ENCODE data around the gene DBNDD1. TPM values are rescaled to one million over a fixed set of nuclear protein-coding genes. Genes with fewer than 3 reads are reported as not detected.
A peak's percentile ranks its signal among the peaks of the same experiment; 100 is the strongest.
"Not testable (repeated sequence)": the region's sequence is repeated elsewhere in the genome, so short reads cannot be mapped to it uniquely, and the experiment has no call there.

DBNDD1 gene
- total RNA-seq, 1 donor from 2014 or later, result 24.0 TPM

DNA sequence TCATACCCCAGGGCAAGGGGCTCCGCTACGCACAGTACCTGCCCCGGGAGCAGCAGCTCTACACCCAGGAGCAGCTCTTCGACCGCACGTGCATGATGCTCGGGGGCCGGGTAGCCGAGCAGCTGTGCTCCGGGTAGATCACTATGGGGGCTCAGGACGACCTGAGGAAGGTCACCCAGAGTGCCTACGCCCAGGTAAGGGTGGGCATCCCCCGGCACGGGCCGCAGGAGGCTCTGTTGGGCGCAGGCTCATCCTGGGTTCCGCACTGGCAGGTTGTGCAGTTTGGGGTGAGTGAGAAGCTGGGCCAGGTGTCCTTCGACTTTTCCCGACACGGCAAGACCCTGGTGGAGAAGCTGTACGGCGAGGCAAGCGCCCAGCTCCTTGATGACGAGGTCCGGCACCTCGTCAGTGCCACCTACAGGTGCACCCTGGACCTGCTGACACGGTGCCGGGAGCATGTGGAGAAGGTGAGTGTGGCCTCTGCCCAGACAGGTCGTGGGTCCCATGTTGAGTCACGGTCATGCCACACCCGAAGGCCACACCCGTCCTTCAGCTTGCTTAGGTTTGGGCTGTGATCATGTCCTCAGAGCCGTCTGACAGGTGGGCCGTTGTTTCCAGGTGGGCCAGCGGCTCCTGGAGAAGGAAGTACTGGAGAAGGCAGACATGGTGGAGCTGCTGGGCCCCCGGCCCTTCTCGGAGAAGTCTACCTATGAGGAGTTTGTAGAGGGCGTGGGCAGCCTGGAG lies 19.3 kb downstream of the DBNDD1 start:
- Mint-ChIP-seq H3K27me3 (ENCODE audit: low read depth, unreplicated experiment) (no peaks in the 10 kb centered on the region), H3K36me3 (ENCODE audit: low read depth, unreplicated experiment) (peaks cover 31% of the 10 kb centered on the region), H3K4me3 (ENCODE audit: unreplicated experiment) (no peak overlapping the region), H3K27ac (ENCODE audit: unreplicated experiment) (no peak overlapping the region), H3K9me3 (ENCODE audit: unreplicated experiment) (peaks cover 21% of the 10 kb centered on the region), H3K4me1 (ENCODE audit: low read depth, unreplicated experiment) (peaks cover 4% of the 10 kb centered on the region)
- H3K9me3 ChIP-seq (ENCODE audit: insufficient read depth, low read depth, low read length), result peaks cover 13% of the 10 kb centered on the region
- H3K4me2 ChIP-seq (ENCODE audit: low read length), result no peak overlapping the region
- no peaks in the 10 kb centered on the region for H3K36me3 ChIP-seq (ENCODE audit: insufficient read depth, low read length)
- H3K9ac ChIP-seq (ENCODE audit: low read length), result no peak overlapping the region
- DNase-seq (ENCODE audit: low read depth) (no peak), FAIRE-seq (no peak)
- TF ChIP-seq, protein P1, sequence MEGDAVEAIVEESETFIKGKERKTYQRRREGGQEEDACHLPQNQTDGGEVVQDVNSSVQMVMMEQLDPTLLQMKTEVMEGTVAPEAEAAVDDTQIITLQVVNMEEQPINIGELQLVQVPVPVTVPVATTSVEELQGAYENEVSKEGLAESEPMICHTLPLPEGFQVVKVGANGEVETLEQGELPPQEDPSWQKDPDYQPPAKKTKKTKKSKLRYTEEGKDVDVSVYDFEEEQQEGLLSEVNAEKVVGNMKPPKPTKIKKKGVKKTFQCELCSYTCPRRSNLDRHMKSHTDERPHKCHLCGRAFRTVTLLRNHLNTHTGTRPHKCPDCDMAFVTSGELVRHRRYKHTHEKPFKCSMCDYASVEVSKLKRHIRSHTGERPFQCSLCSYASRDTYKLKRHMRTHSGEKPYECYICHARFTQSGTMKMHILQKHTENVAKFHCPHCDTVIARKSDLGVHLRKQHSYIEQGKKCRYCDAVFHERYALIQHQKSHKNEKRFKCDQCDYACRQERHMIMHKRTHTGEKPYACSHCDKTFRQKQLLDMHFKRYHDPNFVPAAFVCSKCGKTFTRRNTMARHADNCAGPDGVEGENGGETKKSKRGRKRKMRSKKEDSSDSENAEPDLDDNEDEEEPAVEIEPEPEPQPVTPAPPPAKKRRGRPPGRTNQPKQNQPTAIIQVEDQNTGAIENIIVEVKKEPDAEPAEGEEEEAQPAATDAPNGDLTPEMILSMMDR (IDR thresholded peaks at IDR 0.05; ENCODE audit: insufficient read depth, low read depth, low read length), result no peak
- no peak for TF ChIP-seq EZH2 (IDR thresholded peaks at IDR 0.05; ENCODE audit: insufficient read depth, low read length)
- H4K20me1 ChIP-seq (ENCODE audit: insufficient read depth, low read length), result peaks cover 14% of the 10 kb centered on the region
- no peak overlapping the region for H3K4me3 ChIP-seq (ENCODE audit: insufficient read depth, low read depth, low read length)
- H3K4me1 ChIP-seq (ENCODE audit: insufficient read depth, low read length), result no peaks in the 10 kb centered on the region
- H2AFZ ChIP-seq (ENCODE audit: low read depth, low read length), result no peak overlapping the region
- H3K27me3 ChIP-seq (ENCODE audit: insufficient read depth, low read length), result no peaks in the 10 kb centered on the region
- no peaks in the 10 kb centered on the region for H3K79me2 ChIP-seq (ENCODE audit: insufficient read depth, low read length)
- H3K27ac ChIP-seq (ENCODE audit: low read depth, low read length), result no peak overlapping the region

DNA sequence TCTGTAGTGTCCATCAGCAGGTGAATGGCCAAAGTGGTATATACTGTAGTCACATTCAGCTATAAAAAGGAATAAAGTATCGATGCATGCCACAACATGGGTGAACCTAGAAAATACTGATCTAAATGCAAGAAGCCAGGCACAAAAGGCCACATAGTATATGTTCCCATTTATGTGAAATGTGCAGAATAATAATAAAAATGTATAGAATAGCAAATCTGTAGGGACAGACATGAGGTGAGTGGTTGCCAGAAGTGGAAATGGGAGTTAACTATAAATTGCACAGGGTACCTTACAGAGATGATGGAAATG lies 23.1 kb downstream of the DBNDD1 start:
- no peaks in the 10 kb centered on the region for H3K27me3 Mint-ChIP-seq (ENCODE audit: low read depth, unreplicated experiment)
- no peak for FAIRE-seq
- H3K36me3 ChIP-seq (ENCODE audit: insufficient read depth, low read length), result peaks cover 16% of the 10 kb centered on the region
- H3K9me3 Mint-ChIP-seq (ENCODE audit: unreplicated experiment), result peaks cover 31% of the 10 kb centered on the region
- peaks cover 28% of the 10 kb centered on the region for H4K20me1 ChIP-seq (ENCODE audit: insufficient read depth, low read length)
- no peak overlapping the region for H2AFZ ChIP-seq (ENCODE audit: low read depth, low read length)
- TF ChIP-seq, protein P1 (IDR thresholded peaks at IDR 0.05; ENCODE audit: insufficient read depth, low read depth, low read length), result no peak
- H3K9ac ChIP-seq (ENCODE audit: low read length), result peak overlapping the region; percentile 22
- no peak overlapping the region for H3K4me2 ChIP-seq (ENCODE audit: low read length)
- no peaks in the 10 kb centered on the region for H3K4me1 ChIP-seq (ENCODE audit: insufficient read depth, low read length)
- H3K79me2 ChIP-seq (ENCODE audit: insufficient read depth, low read length), result peaks cover 2% of the 10 kb centered on the region
- H3K4me3 ChIP-seq (ENCODE audit: insufficient read depth, low read depth, low read length), result no peak overlapping the region
- H3K4me3 Mint-ChIP-seq (ENCODE audit: unreplicated experiment), result no peak overlapping the region
- H3K9me3 ChIP-seq (ENCODE audit: insufficient read depth, low read depth, low read length), result peaks cover 29% of the 10 kb centered on the region
- peaks cover 57% of the 10 kb centered on the region for H3K36me3 Mint-ChIP-seq (ENCODE audit: low read depth, unreplicated experiment)
- H3K27me3 ChIP-seq (ENCODE audit: insufficient read depth, low read length), result no peaks in the 10 kb centered on the region
- H3K4me1 Mint-ChIP-seq (ENCODE audit: low read depth, unreplicated experiment), result peaks cover 4% of the 10 kb centered on the region
- no peak for DNase-seq (ENCODE audit: low read depth)
- H3K27ac ChIP-seq (ENCODE audit: low read depth, low read length), result peak overlapping the region; percentile 74
- H3K27ac Mint-ChIP-seq (ENCODE audit: unreplicated experiment), result peak overlapping the region; percentile 97

DNA sequence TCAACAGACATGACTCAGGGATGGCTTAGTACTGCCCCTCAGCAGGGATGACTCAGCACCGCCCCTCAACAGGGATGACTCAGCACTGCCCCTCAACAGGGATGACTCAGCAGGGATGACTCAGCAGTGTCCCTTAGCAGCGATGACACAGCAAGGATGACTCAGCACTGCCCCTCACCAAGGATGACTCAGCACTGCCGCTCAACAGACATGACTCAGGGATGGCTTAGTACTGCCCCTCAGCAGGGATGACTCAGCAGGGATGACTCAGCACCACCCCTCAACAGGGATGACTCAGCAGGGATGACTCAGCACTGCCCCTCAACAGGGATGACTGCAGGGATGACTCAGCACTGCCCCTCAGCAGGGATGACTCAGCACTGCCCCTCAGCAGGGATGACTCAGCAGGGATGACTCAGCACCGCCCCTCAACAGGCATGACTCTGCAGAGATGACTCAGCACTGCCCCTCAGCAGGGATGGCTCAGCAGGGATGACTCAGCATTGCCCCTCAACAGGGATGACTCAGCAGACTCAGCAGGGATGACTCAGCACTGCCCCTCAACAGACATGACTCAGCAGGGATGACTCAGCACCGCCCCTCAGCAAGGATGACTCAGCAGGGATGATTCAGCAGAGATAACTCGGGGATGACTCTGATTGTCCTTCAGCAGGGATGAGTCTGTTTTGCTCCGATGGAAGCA lies 23.6 kb downstream of the DBNDD1 start:
- Histone ChIP-seq H3K27ac (ENCODE audit: low read depth, low read length) (peak overlapping the region; percentile 74), H3K36me3 (ENCODE audit: insufficient read depth, low read length) (peaks cover 20% of the 10 kb centered on the region), H3K9ac (ENCODE audit: low read length) (peak overlapping the region; percentile 22), H3K9me3 (ENCODE audit: insufficient read depth, low read depth, low read length) (peaks cover 29% of the 10 kb centered on the region), H4K20me1 (ENCODE audit: insufficient read depth, low read length) (peaks cover 32% of the 10 kb centered on the region)
- H3K27me3 ChIP-seq (ENCODE audit: insufficient read depth, low read length); FAIRE-seq; H3K4me3 ChIP-seq (ENCODE audit: insufficient read depth, low read depth, low read length); H3K27me3 Mint-ChIP-seq (ENCODE audit: low read depth, unreplicated experiment); H2AFZ ChIP-seq (ENCODE audit: low read depth, low read length); H3K4me1 ChIP-seq (ENCODE audit: insufficient read depth, low read length); H3K79me2 ChIP-seq (ENCODE audit: insufficient read depth, low read length); H3K4me1 Mint-ChIP-seq (ENCODE audit: low read depth, unreplicated experiment); H3K4me2 ChIP-seq (ENCODE audit: low read length): not testable (repeated sequence)
- DNase-seq (ENCODE audit: low read depth), result peak; percentile 56
- H3K4me3 Mint-ChIP-seq (ENCODE audit: unreplicated experiment), result peak overlapping the region; percentile 34
- H3K9me3 Mint-ChIP-seq (ENCODE audit: unreplicated experiment), result peaks cover 32% of the 10 kb centered on the region
- peaks cover 57% of the 10 kb centered on the region for H3K36me3 Mint-ChIP-seq (ENCODE audit: low read depth, unreplicated experiment)
- peak overlapping the region; percentile 97 for H3K27ac Mint-ChIP-seq (ENCODE audit: unreplicated experiment)

DNA sequence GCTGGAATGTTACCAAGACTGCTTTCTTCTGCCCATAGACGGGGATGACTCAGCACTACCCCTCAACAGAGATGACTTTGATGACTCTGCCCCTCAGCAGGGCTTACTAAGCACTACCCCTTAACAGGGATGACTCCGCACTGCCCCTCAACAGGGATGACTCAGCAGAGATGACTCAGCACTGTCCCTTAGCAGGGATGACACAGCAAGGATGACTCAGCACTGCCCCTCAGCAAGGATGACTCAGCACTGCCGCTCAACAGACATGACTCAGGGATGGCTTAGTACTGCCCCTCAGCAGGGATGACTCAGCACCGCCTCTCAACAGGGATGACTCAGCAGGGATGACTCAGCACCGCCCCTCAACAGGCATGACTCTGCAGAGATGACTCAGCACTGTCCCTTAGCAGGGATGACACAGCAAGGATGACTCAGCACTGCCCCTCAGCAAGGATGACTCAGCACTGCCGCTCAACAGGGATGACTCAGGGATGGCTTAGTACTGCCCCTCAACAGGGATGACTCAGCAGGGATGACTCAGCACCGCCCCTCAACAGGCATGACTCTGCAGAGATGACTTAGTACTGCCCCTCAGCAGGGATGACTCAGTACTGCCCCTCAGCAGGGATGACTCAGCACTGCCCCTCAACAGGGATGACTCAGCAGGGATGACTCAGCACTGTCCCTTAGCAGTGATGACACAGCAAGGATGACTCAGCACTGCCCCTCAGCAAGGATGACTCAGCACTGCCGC lies 24.4 kb downstream of the DBNDD1 start:
- not testable (repeated sequence) for H2AFZ ChIP-seq (ENCODE audit: low read depth, low read length); H3K4me1 Mint-ChIP-seq (ENCODE audit: low read depth, unreplicated experiment); H3K4me3 ChIP-seq (ENCODE audit: insufficient read depth, low read depth, low read length); H3K4me2 ChIP-seq (ENCODE audit: low read length); H3K79me2 ChIP-seq (ENCODE audit: insufficient read depth, low read length); H3K4me1 ChIP-seq (ENCODE audit: insufficient read depth, low read length); H3K27me3 ChIP-seq (ENCODE audit: insufficient read depth, low read length); H3K4me3 Mint-ChIP-seq (ENCODE audit: unreplicated experiment); H3K27me3 Mint-ChIP-seq (ENCODE audit: low read depth, unreplicated experiment); FAIRE-seq
- H4K20me1 ChIP-seq (ENCODE audit: insufficient read depth, low read length), result peaks cover 34% of the 10 kb centered on the region
- H3K36me3 Mint-ChIP-seq (ENCODE audit: low read depth, unreplicated experiment), result peaks cover 52% of the 10 kb centered on the region
- H3K27ac ChIP-seq (ENCODE audit: low read depth, low read length), result peak overlapping the region; percentile 74
- H3K9me3 ChIP-seq (ENCODE audit: insufficient read depth, low read depth, low read length), result peaks cover 29% of the 10 kb centered on the region
- H3K9ac ChIP-seq (ENCODE audit: low read length), result peak overlapping the region; percentile 22
- DNase-seq (ENCODE audit: low read depth), result peak; percentile 71
- peaks cover 32% of the 10 kb centered on the region for H3K9me3 Mint-ChIP-seq (ENCODE audit: unreplicated experiment)
- peaks cover 21% of the 10 kb centered on the region for H3K36me3 ChIP-seq (ENCODE audit: insufficient read depth, low read length)
- H3K27ac Mint-ChIP-seq (ENCODE audit: unreplicated experiment), result peak overlapping the region; percentile 97
